Measurements from ENCODE around the gene UBR7.
"Not testable (repeated sequence)": the region's sequence is repeated elsewhere in the genome, so short reads cannot be mapped to it uniquely, and the experiment has no call there.

Gene UBR7

GRCh38 chr14:93206793-93207467, at the start of gene UBR7, which contains the start of gene GON7:
UBR7 (plus strand) TSS chr14:93207256; CDS start chr14:93207292, 36 bp downstream.
GON7 (minus strand) TSS chr14:93207065; CDS start chr14:93207037, 28 bp downstream.
- DNase-seq (ENCODE audit: low spot score), result peak; percentile 98

GRCh38 chr14:93158349-93158748, 48.7 kb upstream of the UBR7 start:
- DNase-seq (ENCODE audit: low spot score), result not testable (repeated sequence)

- DNase-seq (ENCODE audit: low spot score), result not testable (repeated sequence)
Measured at GRCh38 chr14:93159625-93160352, 47.3 kb upstream of the UBR7 start.

- peak; percentile 57 for DNase-seq (ENCODE audit: low spot score)
Measured at GRCh38 chr14:93160353-93160801, 46.7 kb upstream of the UBR7 start.

- DNase-seq (ENCODE audit: low spot score), result no peak
Measured at GRCh38 chr14:93161411-93161940, 45.6 kb upstream of the UBR7 start.

- DNase-seq (ENCODE audit: low spot score), result no peak
Measured at GRCh38 chr14:93163564-93163963, 43.5 kb upstream of the UBR7 start.

- not testable (repeated sequence) for DNase-seq (ENCODE audit: low spot score)
Measured at GRCh38 chr14:93165271-93166265, 41.5 kb upstream of the UBR7 start.

GRCh38 chr14:93168610-93169009, 38.4 kb upstream of the UBR7 start:
- DNase-seq (ENCODE audit: low spot score), result not testable (repeated sequence)

- DNase-seq (ENCODE audit: low spot score), result not testable (repeated sequence)
Measured at GRCh38 chr14:93169619-93170018, 37.4 kb upstream of the UBR7 start.

GRCh38 chr14:93170141-93170540, 36.9 kb upstream of the UBR7 start:
- not testable (repeated sequence) for DNase-seq (ENCODE audit: low spot score)

GRCh38 chr14:93171376-93171775, 35.7 kb upstream of the UBR7 start:
- no peak for DNase-seq (ENCODE audit: low spot score)

GRCh38 chr14:93173943-93174395, 33.1 kb upstream of the UBR7 start:
- DNase-seq (ENCODE audit: low spot score), result peak; percentile 34

GRCh38 chr14:93174731-93175130, 32.3 kb upstream of the UBR7 start:
- not testable (repeated sequence) for DNase-seq (ENCODE audit: low spot score)

GRCh38 chr14:93175492-93175891, 31.6 kb upstream of the UBR7 start:
- DNase-seq (ENCODE audit: low spot score), result no peak

GRCh38 chr14:93183596-93184317, 23.3 kb upstream of the UBR7 start:
- no peak for DNase-seq (ENCODE audit: low spot score)

- DNase-seq (ENCODE audit: low spot score), result peak; percentile 97
Measured at GRCh38 chr14:93184391-93185348, 22.4 kb upstream of the UBR7 start, which contains the start of the genes LYSET and MOAP1. LYSET (plus strand) TSS chr14:93185317; CDS start chr14:93185406, 89 bp downstream. MOAP1 (minus strand) TSS chr14:93184897; CDS start chr14:93184242, 655 bp downstream.

- no peak for DNase-seq (ENCODE audit: low spot score)
Measured at GRCh38 chr14:93185349-93185720, 21.7 kb upstream of the UBR7 start.

GRCh38 chr14:93186466-93186865, 20.6 kb upstream of the UBR7 start:
- DNase-seq (ENCODE audit: low spot score), result no peak

- no peak for DNase-seq (ENCODE audit: low spot score)
Measured at GRCh38 chr14:93186956-93187355, 20.1 kb upstream of the UBR7 start.

Data from AG20443 (cell line).